H1 (cell line): ENCODE results near the gene DCP1B. TPM values are rescaled to one million over a fixed set of nuclear protein-coding genes. Genes with fewer than 3 reads are reported as not detected.

Experiments used
- MAFK ChIP-seq: IDR thresholded peaks from 2 replicates; pipeline ENCODE4 v1.6.1; 2012; ENCODE audit warnings: low read depth, mild to moderate bottlenecking, improper control_type of control experiment, low read length
- NRF1 ChIP-seq: IDR thresholded peaks from 2 replicates; pipeline ENCODE4 v1.6.1; 2011; ENCODE audit warnings: mild to moderate bottlenecking, low read depth, low read length, improper control_type of control experiment
- polyA plus RNA-seq, 7 experiments: library from polyadenylated mRNA; depleted of rRNA in 3 of 7; stranded (reverse) in 5 of 7; unstranded in 2 of 7; fragments of >200 nt in 5 of 7; fragments of 200-250 nt in 2 of 7; gene quantifications; 1 replicate in 5 of 7; 2 replicates in 1 of 7; 4 replicates in 1 of 7; pipeline versions ENCODE4 v1.2.1 to v1.2.3, GENCODE V29; 2011 to 2013; ENCODE audit warnings: missing spikeins in 2 of 7, mixed read lengths in 2 of 7
- total RNA-seq: library from RNA; stranded (reverse); fragmentation: NEBNext Ultra II Directional; extraction: Animal tissue kit (Norgen Biotek cat#: 25700); gene quantifications from 2 replicates; pipeline ENCODE4 v1.2.1, GENCODE V29; 2021

Gene DCP1B
- total and polyA plus RNA-seq, 2 of the 8 experiments (the other 6 are each of a cell fraction or from before 2014, with no cell fraction given), result 14.8 to 29.0 TPM

DNA sequence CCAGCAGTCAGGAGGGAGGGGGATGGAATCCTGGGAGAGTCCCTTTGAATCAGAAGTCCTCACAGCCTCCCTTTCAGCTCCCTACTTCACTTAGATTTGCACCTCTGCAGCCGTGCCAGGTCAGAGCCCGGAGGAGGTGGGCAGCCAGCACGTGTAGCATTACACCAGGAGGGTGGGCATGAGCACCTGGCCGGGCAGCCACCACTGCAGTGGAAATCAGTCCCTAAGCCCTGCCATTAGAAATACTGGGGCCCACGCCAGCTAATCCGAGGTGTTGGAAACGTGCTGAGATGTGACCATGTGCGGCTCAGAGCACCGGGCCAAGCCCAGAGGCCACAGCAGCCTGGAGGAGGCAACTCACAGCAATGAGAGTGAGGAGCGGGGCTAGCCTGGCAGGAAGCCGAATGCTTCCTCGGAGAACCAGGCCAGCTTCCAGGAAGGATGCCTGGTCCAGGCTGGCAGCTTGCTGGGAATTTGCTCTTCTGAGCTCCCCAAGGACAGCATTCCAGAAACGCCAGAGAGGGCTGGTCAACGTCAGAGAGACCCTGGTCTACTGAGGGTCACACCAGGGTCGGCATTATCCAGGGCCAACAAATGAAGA is 76.4 kb downstream of the DCP1B start (continued):
- no peak for TF ChIP-seq NRF1
- no peak for TF ChIP-seq MAFK
